Measurements from ENCODE around the gene HPGD.

Gene HPGD

DNA sequence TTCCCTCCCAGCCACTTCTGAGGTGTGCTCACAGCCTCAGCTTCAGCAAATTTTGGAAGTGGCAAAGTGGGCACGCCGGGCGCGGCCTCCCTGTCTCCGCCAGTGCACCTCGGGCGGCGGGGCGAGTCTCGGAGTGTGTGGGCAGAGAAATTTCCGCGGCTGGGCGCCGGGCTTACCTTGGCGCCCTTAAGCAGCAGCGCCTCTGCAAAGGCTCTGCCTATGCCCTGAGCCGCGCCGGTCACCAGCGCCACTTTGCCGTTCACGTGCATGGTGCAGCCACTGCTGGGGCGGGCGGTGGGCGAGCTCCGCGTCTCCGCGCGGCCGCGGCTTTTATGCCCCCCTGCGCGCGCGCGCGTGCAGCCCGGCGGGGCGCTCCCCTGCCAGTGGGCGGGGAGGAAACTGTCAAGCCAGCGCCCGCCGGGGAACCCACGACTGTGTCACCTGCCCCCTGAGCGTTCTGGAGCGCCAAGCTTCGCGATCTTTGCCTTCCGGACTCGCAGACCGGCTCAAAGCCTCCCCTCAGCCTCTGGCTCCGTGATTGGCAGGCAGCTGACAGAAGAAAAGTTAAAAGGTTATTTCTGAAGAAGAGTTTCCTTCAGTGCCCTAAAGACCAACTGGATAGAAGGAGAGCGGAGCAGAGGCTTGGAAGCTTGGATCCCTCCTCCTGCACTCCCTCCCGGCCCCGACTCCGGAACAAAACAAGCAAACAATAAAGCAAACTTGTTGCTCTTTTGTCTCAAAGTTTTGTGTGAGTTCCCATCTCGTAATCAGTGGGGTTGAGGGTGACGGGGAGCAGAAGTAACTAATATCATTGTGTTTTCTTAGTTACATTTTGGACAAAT lies at the start of gene HPGD:
Gene HPGD, minus strand, starts transcription at position 306 of the 842 bp plus-strand sequence. Its CDS starts 37 bp downstream, at position 269.
- DNase-seq (ENCODE audit: low read depth in 2 of 2) = peak in 1 of 2 donors; percentile 27

DNA sequence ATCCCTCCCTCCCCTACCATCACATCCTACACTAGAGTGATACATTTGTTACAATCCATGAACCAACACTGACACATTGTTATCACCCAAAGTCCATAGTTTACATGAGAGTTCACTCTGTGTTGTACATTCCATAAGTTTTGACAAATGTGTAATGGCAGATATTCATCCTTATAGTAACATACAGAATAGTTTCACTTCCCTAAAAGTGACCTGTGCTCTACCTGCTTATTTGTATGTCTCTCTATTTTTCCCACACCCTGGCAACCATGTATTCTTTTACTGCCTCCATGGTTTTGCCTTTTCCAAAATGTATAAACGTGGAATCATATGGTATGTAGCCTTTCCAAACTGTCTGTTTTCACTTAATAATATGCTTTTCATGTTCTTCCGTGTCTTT lies 42.2 kb upstream of the HPGD start:
- DNase-seq (ENCODE audit: low read depth in 2 of 2) = no peak

DNA sequence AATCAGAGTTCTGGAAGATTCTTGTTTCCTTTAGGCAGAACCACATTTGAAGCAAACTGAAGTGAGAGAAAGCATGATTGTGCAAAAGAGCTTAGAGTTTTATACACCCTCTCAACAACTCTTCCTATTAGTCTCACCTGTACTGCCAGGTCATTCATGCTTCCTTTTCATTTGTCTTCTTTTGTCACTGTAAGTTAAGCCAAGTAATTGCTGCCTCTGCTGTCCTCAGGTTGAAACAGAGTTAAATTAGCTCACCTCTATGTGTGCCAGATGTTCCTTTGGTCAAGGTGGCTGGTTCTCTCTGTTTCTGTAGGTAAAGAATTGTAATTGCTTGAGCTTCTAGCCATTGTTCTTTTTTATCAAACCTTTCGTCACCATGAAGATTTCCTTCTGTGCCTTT lies 41.1 kb upstream of the HPGD start:
- no peak for DNase-seq (ENCODE audit: low read depth in 2 of 2)

DNA sequence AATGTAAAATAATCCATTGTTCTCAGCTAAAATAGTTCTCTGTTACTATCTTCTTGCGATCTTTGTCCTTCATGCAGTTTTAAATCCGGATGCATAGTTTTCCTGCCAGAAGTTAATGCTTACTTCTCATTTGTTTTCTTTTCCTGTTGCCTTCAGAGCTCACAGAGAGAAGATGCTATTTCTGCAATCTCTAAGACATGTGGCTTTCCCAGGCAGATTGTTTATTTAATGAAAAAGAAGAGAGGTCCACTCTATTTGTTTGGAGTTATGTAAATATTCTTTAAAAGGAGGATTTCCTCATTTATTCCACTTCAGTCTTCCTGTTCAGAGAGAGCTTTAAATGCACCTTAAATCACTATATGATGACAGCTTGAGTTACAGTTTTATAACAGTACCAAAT lies 39.3 kb upstream of the HPGD start:
- no peak for DNase-seq (ENCODE audit: low read depth in 2 of 2)

DNA sequence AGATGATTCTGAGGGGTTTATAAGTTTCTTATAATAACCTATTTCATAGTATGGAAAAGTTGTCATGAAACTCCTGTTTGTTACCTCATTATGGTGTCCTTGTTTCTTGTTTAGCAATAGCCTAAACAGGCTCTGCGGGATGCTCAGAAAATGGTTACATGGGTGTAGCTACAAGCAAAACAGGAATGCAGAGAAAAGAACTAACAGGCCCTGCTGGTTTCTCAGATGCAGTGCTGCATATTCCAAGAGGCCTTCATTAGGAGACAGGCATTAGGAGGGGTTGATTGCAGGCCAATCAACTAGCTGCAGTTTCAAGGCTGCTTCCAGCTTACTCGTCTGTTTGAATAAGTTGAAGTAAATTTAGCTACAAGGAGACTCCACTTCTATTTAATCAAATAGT lies 37.6 kb upstream of the HPGD start:
- DNase-seq (ENCODE audit: low read depth in 2 of 2) = no peak

DNA sequence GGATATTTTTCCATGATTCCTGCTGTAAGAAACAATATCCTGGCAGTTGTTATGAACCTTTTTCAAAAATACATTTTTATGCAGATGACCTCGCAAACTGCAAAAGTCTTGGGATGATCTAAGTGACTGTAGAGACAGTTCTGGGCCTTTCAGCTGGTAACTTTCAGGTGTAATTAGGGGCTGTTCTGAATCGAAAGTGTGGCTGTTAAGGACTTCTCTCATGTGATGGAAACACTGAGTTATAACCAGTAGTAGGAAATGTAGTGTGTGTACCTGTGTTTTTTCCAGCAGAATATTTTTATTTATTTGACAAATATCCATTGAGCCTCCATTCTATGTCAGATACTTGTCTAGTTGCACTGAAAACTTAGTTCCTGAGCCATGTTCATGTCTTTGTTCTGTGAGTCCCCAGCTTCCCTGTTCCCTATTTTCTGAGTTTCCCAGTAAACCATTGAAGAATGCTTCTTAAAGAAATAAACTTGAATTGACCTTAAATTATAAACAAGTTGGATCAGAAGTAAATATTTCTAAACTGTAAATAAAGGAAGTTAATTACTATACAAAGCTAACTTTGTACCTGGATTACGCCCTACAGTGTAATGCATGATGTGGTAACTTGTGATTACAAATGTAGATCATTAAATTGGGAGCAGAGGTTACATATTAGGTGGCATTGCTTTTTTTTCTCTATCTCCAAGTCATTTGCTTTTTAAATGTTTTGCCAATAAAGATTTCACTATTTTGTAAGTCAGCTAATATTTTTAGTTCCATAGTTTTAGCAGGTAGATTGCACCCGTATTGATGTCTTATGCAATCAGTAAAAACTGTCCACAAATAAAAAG lies 33.7 kb upstream of the HPGD start:
- no peak for DNase-seq (ENCODE audit: low read depth in 2 of 2)

DNA sequence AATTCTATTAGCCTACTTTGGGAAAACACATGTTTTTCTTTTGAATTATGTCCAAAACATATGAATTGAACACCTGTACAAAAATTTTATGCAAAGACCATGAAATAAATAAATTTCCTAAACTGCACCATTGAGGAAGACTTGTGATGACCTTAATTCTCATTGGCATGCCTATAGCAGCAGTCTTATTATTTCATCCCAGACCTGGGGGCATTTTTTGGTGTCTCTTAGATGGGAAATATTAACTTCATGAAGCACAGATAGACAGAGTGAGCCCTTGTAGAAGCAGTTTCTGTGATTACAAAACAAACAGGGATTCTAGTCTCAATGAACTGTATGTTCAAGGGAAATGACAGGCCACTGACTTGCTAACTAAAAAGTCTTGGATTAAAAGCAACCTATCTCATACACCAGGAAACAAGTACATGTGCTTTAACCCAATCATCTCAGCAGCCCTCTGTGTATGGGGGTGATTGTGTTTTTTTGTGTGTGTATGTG lies 32.0 kb upstream of the HPGD start:
- no peak for DNase-seq (ENCODE audit: low read depth in 2 of 2)

DNA sequence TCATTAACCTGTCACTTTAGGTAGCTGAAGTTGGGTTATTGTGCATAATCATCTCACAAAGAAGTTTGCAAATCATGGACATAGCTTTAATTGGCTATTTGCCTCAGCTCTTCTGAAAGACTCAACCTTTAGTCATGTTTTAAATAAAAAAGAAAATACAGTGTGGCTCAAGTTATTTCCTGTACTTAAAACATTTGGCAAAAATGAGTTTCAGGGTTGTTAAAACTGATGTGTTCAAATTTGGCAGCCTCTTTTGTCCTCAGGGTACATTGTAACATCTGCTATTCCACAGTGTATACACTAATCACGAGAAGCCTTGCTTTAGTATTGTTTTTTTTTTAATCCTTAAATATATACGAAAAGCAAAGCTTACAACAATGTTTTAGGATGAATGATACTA lies 31.5 kb upstream of the HPGD start:
- no peak for DNase-seq (ENCODE audit: low read depth in 2 of 2)

DNA sequence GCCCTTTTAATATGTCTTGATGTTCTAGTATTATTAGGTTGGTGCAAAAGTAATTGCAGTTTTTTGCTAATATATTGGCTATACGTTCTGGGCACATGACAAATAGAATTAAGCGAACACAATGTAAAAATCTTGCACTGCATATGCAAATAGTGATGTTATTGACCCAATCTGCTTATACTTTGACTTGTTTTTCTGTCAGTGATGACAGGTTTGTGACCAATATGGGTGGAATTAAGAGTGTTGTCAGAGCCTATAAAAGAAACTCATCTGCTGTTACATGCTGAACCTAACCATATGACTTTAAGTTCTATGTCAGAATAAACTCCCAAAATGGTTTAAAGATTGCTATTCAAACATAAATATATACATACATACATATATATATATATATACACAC lies 30.7 kb upstream of the HPGD start:
- DNase-seq (ENCODE audit: low read depth in 2 of 2) = no peak

DNA sequence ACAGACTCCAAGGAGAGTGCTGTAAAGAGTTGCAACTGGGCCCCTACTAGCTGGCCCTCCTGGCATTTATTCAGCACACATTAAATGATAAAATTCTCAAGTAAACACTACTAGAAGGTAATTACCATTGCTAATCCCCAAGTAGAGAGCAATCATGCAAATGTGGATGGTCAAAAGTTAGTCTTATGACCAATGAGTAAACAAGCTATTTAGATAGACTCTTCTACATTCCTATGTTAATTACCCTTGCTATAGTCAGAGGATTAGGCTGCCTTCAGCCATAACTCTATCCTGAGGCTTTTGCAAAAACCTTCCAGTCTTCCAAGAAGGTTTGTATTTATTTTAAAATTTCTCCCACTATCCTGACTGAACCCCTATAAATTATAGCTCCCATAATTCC lies 28.3 kb upstream of the HPGD start:
- no peak for DNase-seq (ENCODE audit: low read depth in 2 of 2)

DNA sequence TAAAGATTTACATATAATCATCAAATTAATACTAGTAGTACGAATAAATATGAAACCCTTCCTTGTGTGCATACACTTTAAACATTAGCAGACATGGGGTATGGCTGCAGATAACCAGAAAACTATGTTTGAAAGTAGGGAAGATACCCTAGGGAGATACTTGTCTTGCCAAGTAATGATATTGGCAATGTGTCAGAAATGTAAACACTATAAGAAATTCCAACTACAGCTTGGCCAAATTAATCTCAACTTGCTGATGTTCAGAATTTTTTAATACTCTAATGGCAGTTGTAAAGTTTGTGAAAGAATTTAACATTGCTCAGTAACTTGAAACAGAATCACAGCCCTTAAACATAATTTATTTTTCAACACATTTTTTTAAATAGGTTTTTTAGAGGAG lies 27.4 kb upstream of the HPGD start:
- no peak for DNase-seq (ENCODE audit: low read depth in 2 of 2)

DNA sequence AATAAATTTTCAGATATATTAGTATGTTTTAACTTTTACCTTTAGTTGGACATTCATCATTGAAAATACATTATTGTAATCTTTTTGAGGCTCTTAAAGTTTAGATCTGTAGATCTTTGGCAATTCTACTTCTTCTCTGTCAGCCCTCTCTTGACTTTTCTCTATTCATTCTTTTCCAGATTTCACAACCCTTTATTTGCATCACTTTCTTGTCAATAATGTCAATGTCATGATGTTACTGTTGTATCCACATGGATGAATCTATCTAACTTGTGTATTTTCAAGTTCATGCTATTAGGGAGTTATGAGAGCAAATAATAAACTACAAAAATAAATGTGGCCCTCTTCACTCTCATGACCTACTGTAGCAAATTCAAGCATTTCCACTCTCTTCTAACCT lies 23.0 kb upstream of the HPGD start:
- no peak for DNase-seq (ENCODE audit: low read depth in 2 of 2)

DNA sequence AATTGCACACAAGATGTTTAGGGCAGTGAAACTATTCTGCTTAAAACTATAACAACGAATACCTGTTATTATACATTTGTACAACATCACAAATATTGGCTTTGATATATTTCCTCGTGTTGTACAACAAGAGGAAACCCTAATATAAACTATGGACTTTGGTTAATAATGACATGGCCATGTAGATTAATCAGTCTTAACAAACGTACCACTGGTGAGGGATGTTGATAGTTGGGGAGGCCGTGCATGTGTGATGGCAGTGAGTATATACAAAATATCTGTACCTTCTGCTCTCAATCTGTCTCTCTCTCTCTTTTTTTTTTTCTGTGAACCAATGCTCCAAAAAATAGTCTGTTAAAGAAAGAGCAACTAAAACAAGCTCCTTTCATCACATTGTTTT lies 22.2 kb upstream of the HPGD start:
- no peak for DNase-seq (ENCODE audit: low read depth in 2 of 2)

DNA sequence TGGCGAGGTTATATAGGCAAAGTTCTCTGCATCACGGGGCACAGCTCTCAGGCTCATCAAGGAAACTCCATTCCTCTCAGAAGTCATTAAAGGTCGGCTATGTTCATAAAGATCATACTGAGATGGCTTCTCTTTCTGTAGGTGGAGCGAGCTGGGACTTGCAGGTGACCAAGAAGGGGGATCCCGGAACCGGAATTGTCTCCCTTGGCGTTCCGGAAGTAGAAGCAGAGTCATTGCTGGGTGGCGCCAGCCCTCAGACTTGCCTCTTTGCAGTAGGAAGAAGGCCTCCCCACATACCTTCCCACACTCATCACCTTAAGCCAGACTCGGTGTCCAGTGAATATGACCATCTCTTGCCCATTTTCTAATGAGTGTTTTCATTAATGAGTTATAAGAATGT lies 17.9 kb upstream of the HPGD start:
- no peak for DNase-seq (ENCODE audit: low read depth in 2 of 2)

DNA sequence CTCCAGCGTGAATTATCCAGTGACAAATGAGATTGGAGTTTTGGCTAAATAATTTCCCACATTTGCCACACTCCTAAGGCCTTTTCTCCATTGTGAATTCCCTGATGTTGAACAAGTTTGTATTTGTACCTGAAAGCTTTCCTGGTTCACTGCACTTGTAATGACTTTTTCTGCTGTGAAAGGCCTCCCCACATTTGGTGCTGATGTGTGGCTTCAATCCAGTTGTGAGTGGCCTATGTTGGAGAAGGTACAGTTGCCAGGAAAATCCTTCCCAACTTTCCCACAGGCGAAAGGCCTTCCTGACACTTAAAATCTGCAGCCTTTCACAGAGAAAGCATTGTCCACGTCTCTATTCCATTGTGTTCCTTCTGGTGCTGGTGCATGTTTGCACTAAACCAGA lies 17.3 kb upstream of the HPGD start:
- no peak for DNase-seq (ENCODE audit: low read depth in 2 of 2)

DNA sequence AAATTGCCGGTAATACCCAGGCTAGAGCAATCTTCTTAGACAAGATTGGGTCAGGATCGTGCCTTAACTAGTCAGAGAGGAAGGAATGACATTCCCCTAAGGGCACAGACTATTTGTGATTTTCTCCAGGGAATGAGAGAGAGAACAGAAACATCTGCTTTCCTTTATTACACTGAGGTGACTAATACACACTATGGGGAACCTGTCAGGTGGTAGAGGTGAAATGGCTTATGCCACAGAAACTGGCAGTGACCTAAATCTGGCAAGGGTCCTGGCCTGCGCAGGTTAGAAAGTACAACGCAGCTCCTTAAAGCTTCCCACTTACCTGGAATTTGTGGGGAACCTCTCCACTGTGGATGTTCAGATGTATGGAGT lies 16.6 kb upstream of the HPGD start:
- DNase-seq (ENCODE audit: low read depth in 2 of 2) = no peak

DNA sequence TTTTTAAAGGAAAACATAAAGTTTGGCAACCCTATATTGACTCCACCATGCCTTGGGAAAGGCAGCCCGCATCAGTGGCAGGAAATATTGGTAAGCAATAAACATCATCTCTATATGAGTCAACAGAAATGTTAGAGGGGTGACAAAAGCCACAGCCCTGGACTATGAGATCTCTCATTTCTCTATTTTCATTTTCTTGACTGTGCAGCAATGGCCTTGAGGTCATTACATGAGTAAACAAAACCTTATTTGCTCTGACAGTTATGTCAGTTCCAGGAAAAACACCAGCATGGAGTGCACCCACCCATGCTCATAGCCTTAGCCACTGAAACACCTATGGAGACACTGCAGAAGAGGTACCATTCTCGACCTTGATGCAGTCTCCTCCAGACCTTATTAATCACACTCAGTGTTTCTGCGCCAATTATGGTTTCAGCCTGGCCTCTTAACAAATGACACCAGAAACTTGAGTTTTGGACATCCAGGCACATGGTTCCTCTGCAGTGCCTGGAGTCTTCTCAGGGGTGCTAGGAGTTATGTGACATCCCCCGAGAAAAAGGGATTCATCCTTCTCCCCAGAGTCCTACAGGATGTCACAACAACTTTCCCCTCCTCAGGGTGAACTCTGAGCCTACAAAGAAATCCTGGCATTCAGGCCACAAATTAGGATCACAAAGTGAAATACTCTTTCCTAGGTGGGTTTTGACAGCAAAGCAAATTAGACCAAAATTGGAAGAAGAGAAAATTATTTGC lies 16.0 kb upstream of the HPGD start:
- no peak for DNase-seq (ENCODE audit: low read depth in 2 of 2)

DNA sequence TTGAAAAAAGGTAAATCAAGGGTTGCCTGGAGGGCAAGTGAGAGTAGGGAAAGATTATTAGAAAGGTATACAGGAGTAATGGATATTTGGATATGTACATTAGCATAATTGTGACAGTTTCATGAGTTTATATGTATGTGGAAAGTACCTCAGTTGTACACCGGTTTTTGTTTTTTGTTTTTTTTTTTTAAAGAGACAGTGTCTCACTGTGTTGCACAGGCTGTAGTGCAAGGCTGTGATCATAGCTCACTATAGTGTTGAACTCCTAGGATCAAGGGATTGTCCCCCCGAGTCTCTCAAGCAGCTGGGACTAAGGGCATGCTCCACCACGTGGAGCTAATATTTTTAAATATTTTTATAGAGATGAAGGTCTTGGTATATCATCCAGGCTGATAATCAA lies 15.3 kb upstream of the HPGD start:
- no peak for DNase-seq (ENCODE audit: low read depth in 2 of 2)

DNA sequence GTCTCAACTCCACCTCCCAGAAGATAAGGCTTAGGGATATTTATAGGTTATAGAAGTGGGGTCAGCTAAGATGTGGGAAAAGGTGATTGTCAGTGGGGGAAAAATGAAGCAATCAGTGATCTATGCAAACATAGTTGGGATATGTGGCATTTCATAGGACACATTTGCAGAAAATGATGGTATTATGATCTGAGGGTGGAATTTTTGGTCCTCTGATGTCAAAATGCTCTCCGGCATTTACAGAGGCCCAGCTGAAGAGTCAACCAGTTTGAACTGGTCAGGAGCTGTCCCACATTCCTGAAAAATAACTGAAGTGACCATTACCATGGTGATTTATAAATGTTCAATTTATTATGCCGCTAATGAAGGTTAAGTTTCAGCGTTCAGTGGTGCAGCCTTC lies 12.2 kb upstream of the HPGD start:
- no peak for DNase-seq (ENCODE audit: low read depth in 2 of 2)

DNA sequence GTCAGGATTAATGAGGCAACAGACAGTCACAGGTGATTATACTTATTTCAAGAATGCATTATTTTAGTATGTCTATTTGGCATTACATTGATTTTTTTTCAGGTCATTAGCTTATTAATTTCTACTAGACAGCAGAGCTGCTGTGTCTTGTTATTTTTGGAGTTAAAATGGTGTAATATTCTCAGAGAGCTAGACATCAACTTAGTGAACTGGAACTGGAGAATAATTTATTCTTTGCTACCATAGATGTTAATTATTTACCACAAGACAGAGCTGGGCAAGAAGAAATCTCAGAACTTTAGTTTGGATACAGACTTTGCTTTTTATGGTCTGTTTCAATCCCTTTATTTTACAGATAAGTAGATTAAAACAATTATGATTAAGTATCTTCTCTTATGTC lies 10.2 kb upstream of the HPGD start:
- DNase-seq (ENCODE audit: low read depth in 2 of 2) = no peak

DNA sequence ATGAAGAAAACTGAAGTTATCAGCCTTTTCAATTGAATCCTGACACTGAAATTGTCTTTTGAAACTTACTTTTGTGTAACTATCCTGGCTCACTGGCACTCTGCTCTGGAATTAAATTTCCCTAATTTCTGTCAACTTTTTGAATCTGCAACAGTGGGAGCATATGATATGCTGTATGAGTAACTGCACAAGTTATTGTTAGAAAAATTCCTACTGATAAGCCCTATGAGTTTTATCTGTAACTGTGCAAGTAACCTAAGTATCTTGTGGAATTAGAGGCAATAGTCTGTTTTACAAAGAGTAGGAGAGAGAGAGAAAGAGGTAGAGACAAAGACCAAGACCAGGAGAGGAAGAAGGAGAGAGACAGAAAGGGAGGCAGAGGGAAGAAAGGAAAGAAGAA lies 9.2 kb upstream of the HPGD start:
- no peak for DNase-seq (ENCODE audit: low read depth in 2 of 2)

DNA sequence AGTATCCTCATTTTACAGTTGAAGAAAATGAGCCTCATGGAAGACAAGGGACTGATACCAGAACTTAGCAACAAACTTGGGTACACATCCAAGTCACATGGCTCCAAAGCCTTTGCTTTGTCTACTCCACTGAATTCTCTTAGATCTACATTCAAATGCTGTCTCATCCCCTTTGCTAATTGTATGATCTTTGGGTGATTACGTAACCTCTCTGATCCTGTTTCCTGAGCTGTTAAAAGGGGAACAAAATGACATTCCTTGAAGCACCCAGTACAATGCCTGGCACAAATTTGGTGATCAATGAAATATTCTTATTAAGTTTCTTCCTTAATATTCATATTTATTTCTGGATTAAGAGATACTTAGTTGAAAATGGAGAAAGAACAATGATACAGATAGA lies 5.9 kb upstream of the HPGD start:
- no peak for DNase-seq (ENCODE audit: low read depth in 2 of 2)

Data from stimulated activated CD4-positive, alpha-beta T cell treated with anti-CD3 and anti-CD28 coated beads, Interleukin-1b, Interleukin-23, amount 100 ng/mL, for 4 hours (primary cell).